CD4-positive, alpha-beta memory T cell (primary cell): ENCODE measurements around the gene MZT2A. TPM values are rescaled to one million over a fixed set of nuclear protein-coding genes. Genes with fewer than 3 reads are reported as not detected.
"Not testable (repeated sequence)": the region's sequence is repeated elsewhere in the genome, so short reads cannot be mapped to it uniquely, and the experiment has no call there.

Experiments used
- CTCF ChIA-PET: fragments of 350-600 bp; sonication (Branson Sonifier 250); formaldehyde crosslinking; loops from one replicate; lab custom pipeline; 2021; ENCODE audit warnings: inconsistent platforms; ENCODE audit not compliant: partially characterized antibody; lab: Charles Lee
- POLR2A ChIA-PET: fragments of 350-600 bp; sonication (Branson Sonifier 250); formaldehyde crosslinking; loops from one replicate; lab custom pipeline; 2021; ENCODE audit not compliant: partially characterized antibody; lab: Charles Lee
- DNase-seq, 5 donors: peaks; one replicate each; pipeline versions ENCODE4 v3.0.0 to v3.0.0-alpha.2; 2020 to 2022; ENCODE audit warnings: mixed read lengths in 1 of 5
- H3K27ac ChIP-seq: one replicate; pipeline ENCODE4 v1.7.0; 2013; ENCODE audit warnings: low read depth, low read length
- H3K27me3 ChIP-seq: 2 replicates; pipeline ENCODE4 v1.7.0; 2013; ENCODE audit warnings: mild to moderate bottlenecking, low read length, moderate library complexity; ENCODE audit not compliant: insufficient read depth
- H3K36me3 ChIP-seq: 2 replicates; pipeline ENCODE4 v1.7.0; 2013; ENCODE audit warnings: mild to moderate bottlenecking, low read length, moderate library complexity; ENCODE audit not compliant: insufficient read depth
- H3K4me1 ChIP-seq: 2 replicates; pipeline ENCODE4 v1.7.0; 2013; ENCODE audit warnings: mild to moderate bottlenecking, low read length, moderate library complexity; ENCODE audit not compliant: insufficient read depth
- H3K4me3 ChIP-seq, 2 donors: one replicate each; pipeline ENCODE4 v1.7.0; 2013; ENCODE audit warnings: low read length in 2 of 2, mild to moderate bottlenecking in 1 of 2
- H3K9me3 ChIP-seq, 2 donors: one replicate each; pipeline ENCODE4 v1.7.0; 2013; ENCODE audit warnings: low read length in 2 of 2, control low read depth in 1 of 2; ENCODE audit not compliant: control insufficient read depth in 1 of 2
- H3K27ac Mint-ChIP-seq, 7 donors: one replicate each; pipeline ENCODE4 v1.8.0; 2020 to 2021; ENCODE audit warnings: mixed read lengths in 7 of 7, mild to moderate bottlenecking in 6 of 7, inconsistent platforms in 3 of 7, moderate library complexity in 3 of 7
- H3K27me3 Mint-ChIP-seq, 2 donors: one replicate each; pipeline ENCODE4 v1.8.0; 2020 to 2021; ENCODE audit warnings: mixed read lengths in 2 of 2
- H3K36me3 Mint-ChIP-seq, 2 donors: one replicate each; pipeline ENCODE4 v1.8.0; 2020 to 2021; ENCODE audit warnings: mixed read lengths in 2 of 2, inconsistent platforms in 1 of 2, mild to moderate bottlenecking in 1 of 2
- H3K4me1 Mint-ChIP-seq, 4 donors: one replicate each; pipeline ENCODE4 v1.8.0; 2020 to 2021; ENCODE audit warnings: mixed read lengths in 4 of 4, mild to moderate bottlenecking in 1 of 4
- H3K4me3 Mint-ChIP-seq, 8 donors: one replicate each; pipeline ENCODE4 v1.8.0; 2020 to 2021; ENCODE audit warnings: mixed read lengths in 8 of 8, mild to moderate bottlenecking in 7 of 8, moderate library complexity in 6 of 8, inconsistent platforms in 3 of 8
- H3K9me3 Mint-ChIP-seq, 8 donors: one replicate each; pipeline ENCODE4 v1.8.0; 2020 to 2021; ENCODE audit warnings: mixed read lengths in 8 of 8, mild to moderate bottlenecking in 5 of 8, inconsistent platforms in 3 of 8, moderate library complexity in 1 of 8
- intact Hi-C: fragments of 100-400 bp; cut with micrococcal nuclease; formaldehyde crosslinking; loops from one replicate; pipeline ENCODE4 v1.15.1; 2023
- polyA plus RNA-seq, 2 donors: library from polyadenylated mRNA; unstranded; fragments of 300-500 nt; fragmentation: Illumina TruSeq; gene quantifications; one replicate each; pipeline ENCODE4 v1.2.3, GENCODE V29; 2021
- total RNA-seq, 2 experiments: library from RNA; stranded (reverse); gene quantifications; one replicate each; pipeline ENCODE4 v1.2.3, GENCODE V29; 2021

Gene MZT2A
- total and polyA plus RNA-seq, 4 experiments from 2014 or later, result 97.6 to 126 (median 112) TPM

DNA sequence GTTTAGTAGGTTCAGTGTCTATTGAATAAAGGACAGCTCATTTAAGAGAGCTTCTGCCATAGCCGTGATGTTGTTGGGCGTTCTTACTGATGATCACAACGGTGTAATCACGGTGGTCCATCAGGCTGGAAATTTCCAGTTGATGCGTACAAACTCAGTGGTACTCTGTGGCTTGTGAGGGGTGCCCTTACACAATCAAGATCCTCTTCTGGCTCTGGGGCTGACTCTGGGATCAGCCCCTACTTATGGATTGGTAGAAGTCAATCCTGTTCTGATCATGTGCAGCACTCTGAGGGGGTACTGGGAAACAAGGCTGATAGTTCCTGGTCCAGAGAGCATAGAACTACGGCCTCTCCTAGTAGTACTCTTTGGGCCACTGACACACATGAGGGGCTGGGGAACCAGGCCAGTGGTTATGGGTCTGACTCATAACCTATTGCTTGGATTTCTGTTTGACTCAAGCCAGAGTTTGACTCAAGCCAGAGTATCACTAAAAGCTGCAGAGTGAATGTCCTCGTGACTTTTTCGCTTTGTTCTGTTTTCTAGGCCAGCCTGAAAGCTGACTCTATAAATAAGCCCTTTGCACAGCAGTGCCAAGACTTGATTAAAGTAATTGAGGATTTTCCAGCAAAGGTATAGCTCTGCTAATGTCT lies 6.2 kb upstream of the MZT2A start:
- intact Hi-C loops, H3K27ac Mint-ChIP-seq, DNase-seq, H3K27ac ChIP-seq, H3K9me3 Mint-ChIP-seq, H3K4me3 ChIP-seq, CTCF ChIA-PET, H3K9me3 ChIP-seq, H3K27me3 Mint-ChIP-seq, H3K27me3 ChIP-seq, POLR2A ChIA-PET: not testable (repeated sequence)
- peaks cover 22 to 46% of the 10 kb centered on the region in 2 donors for H3K36me3 Mint-ChIP-seq
- Histone ChIP-seq H3K4me1 (peaks cover 19% of the 10 kb centered on the region), H3K36me3 (peaks cover 23% of the 10 kb centered on the region)
- peaks cover 7 to 26% (median 20%) of the 10 kb centered on the region in 4 donors for H3K4me1 Mint-ChIP-seq
- H3K4me3 Mint-ChIP-seq, result peak overlapping the region in 2 of 8 donors; percentile 41

- H3K9me3 ChIP-seq, H3K27ac ChIP-seq, intact Hi-C loops, H3K36me3 ChIP-seq, H3K27me3 ChIP-seq, DNase-seq, POLR2A ChIA-PET, H3K27me3 Mint-ChIP-seq, H3K9me3 Mint-ChIP-seq, H3K4me3 ChIP-seq: not testable (repeated sequence)
- peaks cover 28% of the 10 kb centered on the region for H3K4me1 ChIP-seq
- CTCF ChIA-PET, result interaction anchor here (0.9 kb wide), 1 partner anchor 82 kb away, joined by 3 read pairs; no protein-coding TSS in a partner anchor
- H3K4me3 Mint-ChIP-seq, result peak overlapping the region in 4 of 8 donors; percentile 21 to 48 (median 31)
- H3K27ac Mint-ChIP-seq, result peak overlapping the region in 4 of 7 donors; percentile 27 to 73 (median 50)
- peaks cover 9 to 45% (median 31%) of the 10 kb centered on the region in 4 donors for H3K4me1 Mint-ChIP-seq
- peaks cover 12 to 43% of the 10 kb centered on the region in 2 donors for H3K36me3 Mint-ChIP-seq
These were observed 3.3 kb upstream of the MZT2A start for GRCh38 chr2:131495506-131495905.

DNA sequence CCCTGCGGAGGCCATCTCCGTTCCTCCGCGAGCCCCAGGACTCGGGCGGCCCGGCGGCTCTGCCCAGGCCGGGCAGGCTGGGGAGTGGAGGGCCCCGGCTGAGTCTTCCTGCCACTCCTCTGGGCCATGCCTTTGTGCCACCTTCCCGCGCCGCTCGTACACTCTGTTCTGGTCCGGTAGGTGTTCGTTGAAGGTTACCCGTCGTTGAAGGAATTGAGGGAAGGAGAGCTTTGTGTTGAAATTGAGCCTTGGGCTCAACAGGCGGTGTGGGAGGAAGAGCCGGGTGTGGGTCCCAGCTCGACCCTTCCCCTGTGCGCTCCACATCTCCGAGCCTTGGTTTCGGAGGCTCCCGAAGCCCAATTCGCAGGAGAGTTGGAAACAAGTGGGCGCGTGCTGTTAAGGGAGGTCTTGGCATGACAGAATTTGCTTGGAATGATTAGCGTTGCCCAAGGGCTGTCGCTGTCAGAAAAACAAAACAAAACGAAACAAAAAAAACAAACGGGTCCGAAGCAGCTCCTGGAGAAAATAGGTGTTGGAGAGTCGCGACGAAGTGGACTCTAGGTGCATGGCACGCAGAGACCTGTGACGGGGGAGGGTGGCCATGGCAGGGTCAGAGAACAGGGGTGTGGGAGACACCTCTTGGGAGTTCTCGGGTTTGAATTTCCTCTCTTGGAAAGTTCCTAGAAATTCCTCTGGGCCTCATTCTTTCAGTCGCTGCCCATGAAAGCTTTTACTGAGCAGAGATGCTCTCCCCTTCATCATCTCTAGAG lies 1.2 kb upstream of the MZT2A start:
- peak overlapping the region; percentile 93 to 99 (median 96) for H3K4me3 Mint-ChIP-seq
- H3K27me3 Mint-ChIP-seq, result no peaks in the 10 kb centered on the region
- Histone ChIP-seq H3K4me1 (peaks cover 38% of the 10 kb centered on the region), H3K27ac (peak overlapping the region; percentile 94), H3K36me3 (peaks cover 4% of the 10 kb centered on the region), H3K4me3 (peak overlapping the region; percentile 90 to 93), H3K9me3 (no peaks in the 10 kb centered on the region), H3K27me3 (no peaks in the 10 kb centered on the region)
- H3K9me3 Mint-ChIP-seq, result no peaks in the 10 kb centered on the region
- peaks cover 5 to 28% of the 10 kb centered on the region in 2 donors for H3K36me3 Mint-ChIP-seq
- CTCF ChIA-PET, result interaction anchor here (0.7 to 2.8 kb wide), 13 partner anchors 10 to 1313 kb away, joined by 3 to 14 read pairs (median 4); partner anchors contain the start of genes CCDC74A, FAM168B, IMP4 and SMPD4
- peaks cover 14 to 55% (median 40%) of the 10 kb centered on the region in 4 donors for H3K4me1 Mint-ChIP-seq
- intact Hi-C loops, result loop anchor here (2.0 to 5.0 kb wide), 6 partner anchors 81 to 1313 kb away; partner anchors contain the start of genes FAM168B, IMP4, PLEKHB2 and SMPD4
- POLR2A ChIA-PET, result interaction anchor here (0.6 to 2.1 kb wide), 12 partner anchors 10 to 1312 kb away, joined by 3 to 14 read pairs (median 4); partner anchors contain the start of genes FAM168B, IMP4, MZT2B and PLEKHB2
- DNase-seq, result no peak
- H3K27ac Mint-ChIP-seq, result peak overlapping the region; percentile 97 to 100 (median 99)

DNA sequence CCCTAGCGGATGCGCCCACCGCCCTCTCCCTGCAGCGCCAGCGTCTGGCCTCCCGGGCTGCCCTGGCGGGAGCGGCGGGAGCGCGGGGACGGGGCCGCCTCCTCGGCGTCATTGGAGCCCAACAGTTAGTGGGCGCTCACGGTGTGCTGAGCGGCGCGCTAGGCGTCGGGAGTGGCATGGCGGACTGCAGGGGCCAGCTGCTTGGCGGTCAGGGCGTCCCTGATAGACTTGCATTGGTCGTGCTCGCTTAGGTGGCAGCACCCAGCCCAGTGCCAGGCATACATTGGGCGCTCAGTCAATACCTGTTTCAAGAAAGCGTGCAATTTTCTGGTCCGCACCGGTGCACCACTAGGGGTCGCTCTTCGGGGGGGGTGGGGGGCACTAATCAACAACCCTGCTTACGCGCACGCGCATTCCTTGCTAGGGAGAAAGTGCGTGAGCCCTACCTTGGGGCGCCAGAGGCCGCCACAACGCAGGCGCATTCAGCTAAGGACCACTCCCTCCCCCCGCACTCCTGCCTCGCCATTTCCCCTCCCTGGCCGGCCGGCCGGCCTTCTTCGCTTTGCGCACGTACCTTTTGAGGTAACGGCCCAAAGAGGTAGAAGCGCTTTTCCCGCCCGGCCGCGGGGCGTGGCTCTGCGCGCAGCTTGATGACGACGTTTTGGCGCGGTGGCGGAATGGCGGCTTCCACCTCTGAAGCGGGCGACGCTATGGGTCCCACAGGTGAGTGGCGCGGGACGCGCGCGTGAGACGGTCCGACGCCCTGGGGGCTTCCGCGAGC lies 411 bp upstream of the MZT2A start:
- Mint-ChIP-seq H3K4me3 (peak overlapping the region; percentile 93 to 99 (median 96)), H3K4me1 (peaks cover 15 to 56% (median 37%) of the 10 kb centered on the region in 4 donors), H3K27ac (peak overlapping the region; percentile 97 to 100 (median 99)), H3K27me3 (no peaks in the 10 kb centered on the region), H3K36me3 (peaks cover 0 to 25% of the 10 kb centered on the region in 2 donors), H3K9me3 (no peaks in the 10 kb centered on the region)
- no peaks in the 10 kb centered on the region for H3K27me3 ChIP-seq
- H3K27ac ChIP-seq, result peak overlapping the region; percentile 94
- ChIA-PET CTCF (interaction anchor here (0.6 to 2.8 kb wide), 14 partner anchors 9 to 1312 kb away, joined by 3 to 14 read pairs (median 4); partner anchors contain the start of genes CCDC74A, FAM168B, IMP4 and SMPD4), POLR2A (interaction anchor here (0.6 to 2.1 kb wide), 11 partner anchors 10 to 1311 kb away, joined by 3 to 14 read pairs (median 5); partner anchors contain the start of genes FAM168B, IMP4, MZT2B and SMPD4)
- peak; percentile 93 to 98 (median 95) for DNase-seq
- H3K36me3 ChIP-seq, result no peaks in the 10 kb centered on the region
- intact Hi-C loops, result loop anchor here (1.0 to 5.0 kb wide), 8 partner anchors 35 to 1312 kb away; partner anchors contain the start of genes CCDC74A, FAM168B, IMP4 and PLEKHB2
- H3K4me1 ChIP-seq, result peaks cover 38% of the 10 kb centered on the region
- H3K9me3 ChIP-seq, result no peaks in the 10 kb centered on the region
- peak overlapping the region; percentile 90 to 93 for H3K4me3 ChIP-seq

GRCh38 chr2:131491469-131491836 lies 744 bp downstream of the MZT2A start:
- peak in 3 of 5 donors; percentile 7 to 31 (median 11) for DNase-seq

More at GRCh38 chr2:131491469-131491836, 744 bp downstream of the MZT2A start:
- CTCF ChIA-PET, result interaction anchor here (1.1 to 2.2 kb wide), 2 partner anchors 78 to 1149 kb away, joined by 6 to 8 read pairs; partner anchors contain the start of gene IMP4
- intact Hi-C loops, result loop anchor here (5.0 kb wide), 5 partner anchors 79 to 1149 kb away; partner anchors contain the start of genes FAM168B, IMP4 and PLEKHB2
- H3K36me3 Mint-ChIP-seq, result peaks cover 0 to 21% of the 10 kb centered on the region in 2 donors
- H3K9me3 ChIP-seq, H3K9me3 Mint-ChIP-seq, H3K27me3 ChIP-seq, H3K27me3 Mint-ChIP-seq, H3K36me3 ChIP-seq: not testable (repeated sequence)
- H3K4me1 Mint-ChIP-seq, result peaks cover 15 to 56% (median 33%) of the 10 kb centered on the region in 4 donors
- H3K27ac Mint-ChIP-seq, result peak overlapping the region; percentile 89 to 94 (median 92)
- peak overlapping the region; percentile 34 to 90 for H3K4me3 ChIP-seq
- peaks cover 38% of the 10 kb centered on the region for H3K4me1 ChIP-seq
- POLR2A ChIA-PET, result interaction anchor here (1.5 to 2.0 kb wide), 3 partner anchors 8 to 191 kb away, joined by 4 to 12 read pairs (median 5); no protein-coding TSS in a partner anchor
- peak overlapping the region; percentile 94 for H3K27ac ChIP-seq
- H3K4me3 Mint-ChIP-seq, result peak overlapping the region; percentile 85 to 93 (median 88)
